Type B pancreatic cell (in vitro differentiated cells): Measurements from ENCODE around the gene USP24. TPM values are rescaled to one million over a fixed set of nuclear protein-coding genes. Genes with fewer than 3 reads are reported as not detected.

ENCODE experiments used
- DNase-seq: peaks from one replicate; pipeline ENCODE4 v3.0.0; 2021; ENCODE audit warnings: mixed read lengths; ENCODE audit not compliant: unreplicated experiment; ENCODE audit errors: extremely low spot score
- H3K27ac Mint-ChIP-seq: 2 replicates; pipeline ENCODE4 v1.8.0; 2021; ENCODE audit warnings: mild to moderate bottlenecking, mixed read lengths
- H3K27me3 Mint-ChIP-seq: 2 replicates; pipeline ENCODE4 v1.8.0; 2021; ENCODE audit warnings: mixed read lengths
- H3K36me3 Mint-ChIP-seq: 2 replicates; pipeline ENCODE4 v1.8.0; 2021; ENCODE audit warnings: mixed read lengths
- H3K4me1 Mint-ChIP-seq: one replicate; pipeline ENCODE4 v1.8.0; 2021; ENCODE audit warnings: mixed read lengths; ENCODE audit not compliant: unreplicated experiment
- H3K4me3 Mint-ChIP-seq: 2 replicates; pipeline ENCODE4 v1.8.0; 2021; ENCODE audit warnings: mild to moderate bottlenecking, mixed read lengths
- H3K9me3 Mint-ChIP-seq: 2 replicates; pipeline ENCODE4 v1.8.0; 2021; ENCODE audit warnings: mixed read lengths
- CTCF ChIP-seq: fragments of 200-600 bp; sonication (generic); conservative IDR thresholded peaks from 2 replicates; pipeline ENCODE4 v1.5.0; 2021; ENCODE audit warnings: antibody characterized with exemption, mild to moderate bottlenecking
- total RNA-seq: library from RNA; stranded (reverse); gene quantifications from 2 replicates; pipeline ENCODE4 v1.2.1, GENCODE V29; 2021; ENCODE audit warnings: low replicate concordance

The USP24 gene
- total RNA-seq, 1 donor from 2014 or later = 44.5 TPM

- H3K27me3 Mint-ChIP-seq = no peaks in the 10 kb centered on the region
- no peaks in the 10 kb centered on the region for H3K4me1 Mint-ChIP-seq
- no peak overlapping the region for H3K27ac Mint-ChIP-seq
- peaks cover 14% of the 10 kb centered on the region for H3K36me3 Mint-ChIP-seq
- TF ChIP-seq CTCF = peak; percentile 38
- no peak overlapping the region for H3K4me3 Mint-ChIP-seq
- DNase-seq = no peak
- H3K9me3 Mint-ChIP-seq = no peaks in the 10 kb centered on the region
Observed at GRCh38 chr1:55064071-55064581, 151.0 kb downstream of the USP24 start.

- H3K4me3 Mint-ChIP-seq = no peak overlapping the region
- no peaks in the 10 kb centered on the region for H3K4me1 Mint-ChIP-seq
- no peaks in the 10 kb centered on the region for H3K9me3 Mint-ChIP-seq
- no peak for DNase-seq
- H3K27me3 Mint-ChIP-seq = no peaks in the 10 kb centered on the region
- peaks cover 14% of the 10 kb centered on the region for H3K36me3 Mint-ChIP-seq
- TF ChIP-seq CTCF = no peak
- no peak overlapping the region for H3K27ac Mint-ChIP-seq
Observed at GRCh38 chr1:55063577-55063942, 151.6 kb downstream of the USP24 start.

GRCh38 chr1:55062801-55063576 lies 152.2 kb downstream of the USP24 start:
- Mint-ChIP-seq H3K4me1 (no peaks in the 10 kb centered on the region), H3K36me3 (peaks cover 14% of the 10 kb centered on the region), H3K9me3 (no peaks in the 10 kb centered on the region), H3K27me3 (no peaks in the 10 kb centered on the region), H3K4me3 (no peak overlapping the region), H3K27ac (no peak overlapping the region)
- no peak for TF ChIP-seq CTCF
- DNase-seq = no peak

- DNase-seq = no peak
- H3K9me3 Mint-ChIP-seq = no peaks in the 10 kb centered on the region
- no peak for TF ChIP-seq CTCF
- H3K27me3 Mint-ChIP-seq = no peaks in the 10 kb centered on the region
- peaks cover 10% of the 10 kb centered on the region for H3K36me3 Mint-ChIP-seq
- no peak overlapping the region for H3K27ac Mint-ChIP-seq
- H3K4me1 Mint-ChIP-seq = no peaks in the 10 kb centered on the region
- H3K4me3 Mint-ChIP-seq = no peak overlapping the region
Observed at GRCh38 chr1:55061706-55062321, 153.3 kb downstream of the USP24 start.

- H3K27me3 Mint-ChIP-seq = no peaks in the 10 kb centered on the region
- H3K4me3 Mint-ChIP-seq = no peak overlapping the region
- H3K27ac Mint-ChIP-seq = no peak overlapping the region
- H3K4me1 Mint-ChIP-seq = no peaks in the 10 kb centered on the region
- no peaks in the 10 kb centered on the region for H3K9me3 Mint-ChIP-seq
- H3K36me3 Mint-ChIP-seq = peaks cover 7% of the 10 kb centered on the region
- no peak for TF ChIP-seq CTCF
- no peak for DNase-seq
Observed at GRCh38 chr1:55061000-55061705, 154.0 kb downstream of the USP24 start.
